SW480 (cell line): ENCODE data around the gene ARFGEF3.
"Not testable (repeated sequence)": the region's sequence is repeated elsewhere in the genome, so short reads cannot be mapped to it uniquely, and the experiment has no call there.

Experiments
- DNase-seq: peaks from one replicate; pipeline ENCODE4 v3.0.0-alpha.2; 2016; ENCODE audit warnings: low spot score

The ARFGEF3 gene, protein sequence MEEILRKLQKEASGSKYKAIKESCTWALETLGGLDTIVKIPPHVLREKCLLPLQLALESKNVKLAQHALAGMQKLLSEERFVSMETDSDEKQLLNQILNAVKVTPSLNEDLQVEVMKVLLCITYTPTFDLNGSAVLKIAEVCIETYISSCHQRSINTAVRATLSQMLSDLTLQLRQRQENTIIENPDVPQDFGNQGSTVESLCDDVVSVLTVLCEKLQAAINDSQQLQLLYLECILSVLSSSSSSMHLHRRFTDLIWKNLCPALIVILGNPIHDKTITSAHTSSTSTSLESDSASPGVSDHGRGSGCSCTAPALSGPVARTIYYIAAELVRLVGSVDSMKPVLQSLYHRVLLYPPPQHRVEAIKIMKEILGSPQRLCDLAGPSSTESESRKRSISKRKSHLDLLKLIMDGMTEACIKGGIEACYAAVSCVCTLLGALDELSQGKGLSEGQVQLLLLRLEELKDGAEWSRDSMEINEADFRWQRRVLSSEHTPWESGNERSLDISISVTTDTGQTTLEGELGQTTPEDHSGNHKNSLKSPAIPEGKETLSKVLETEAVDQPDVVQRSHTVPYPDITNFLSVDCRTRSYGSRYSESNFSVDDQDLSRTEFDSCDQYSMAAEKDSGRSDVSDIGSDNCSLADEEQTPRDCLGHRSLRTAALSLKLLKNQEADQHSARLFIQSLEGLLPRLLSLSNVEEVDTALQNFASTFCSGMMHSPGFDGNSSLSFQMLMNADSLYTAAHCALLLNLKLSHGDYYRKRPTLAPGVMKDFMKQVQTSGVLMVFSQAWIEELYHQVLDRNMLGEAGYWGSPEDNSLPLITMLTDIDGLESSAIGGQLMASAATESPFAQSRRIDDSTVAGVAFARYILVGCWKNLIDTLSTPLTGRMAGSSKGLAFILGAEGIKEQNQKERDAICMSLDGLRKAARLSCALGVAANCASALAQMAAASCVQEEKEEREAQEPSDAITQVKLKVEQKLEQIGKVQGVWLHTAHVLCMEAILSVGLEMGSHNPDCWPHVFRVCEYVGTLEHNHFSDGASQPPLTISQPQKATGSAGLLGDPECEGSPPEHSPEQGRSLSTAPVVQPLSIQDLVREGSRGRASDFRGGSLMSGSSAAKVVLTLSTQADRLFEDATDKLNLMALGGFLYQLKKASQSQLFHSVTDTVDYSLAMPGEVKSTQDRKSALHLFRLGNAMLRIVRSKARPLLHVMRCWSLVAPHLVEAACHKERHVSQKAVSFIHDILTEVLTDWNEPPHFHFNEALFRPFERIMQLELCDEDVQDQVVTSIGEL (N-terminal part only)

DNA sequence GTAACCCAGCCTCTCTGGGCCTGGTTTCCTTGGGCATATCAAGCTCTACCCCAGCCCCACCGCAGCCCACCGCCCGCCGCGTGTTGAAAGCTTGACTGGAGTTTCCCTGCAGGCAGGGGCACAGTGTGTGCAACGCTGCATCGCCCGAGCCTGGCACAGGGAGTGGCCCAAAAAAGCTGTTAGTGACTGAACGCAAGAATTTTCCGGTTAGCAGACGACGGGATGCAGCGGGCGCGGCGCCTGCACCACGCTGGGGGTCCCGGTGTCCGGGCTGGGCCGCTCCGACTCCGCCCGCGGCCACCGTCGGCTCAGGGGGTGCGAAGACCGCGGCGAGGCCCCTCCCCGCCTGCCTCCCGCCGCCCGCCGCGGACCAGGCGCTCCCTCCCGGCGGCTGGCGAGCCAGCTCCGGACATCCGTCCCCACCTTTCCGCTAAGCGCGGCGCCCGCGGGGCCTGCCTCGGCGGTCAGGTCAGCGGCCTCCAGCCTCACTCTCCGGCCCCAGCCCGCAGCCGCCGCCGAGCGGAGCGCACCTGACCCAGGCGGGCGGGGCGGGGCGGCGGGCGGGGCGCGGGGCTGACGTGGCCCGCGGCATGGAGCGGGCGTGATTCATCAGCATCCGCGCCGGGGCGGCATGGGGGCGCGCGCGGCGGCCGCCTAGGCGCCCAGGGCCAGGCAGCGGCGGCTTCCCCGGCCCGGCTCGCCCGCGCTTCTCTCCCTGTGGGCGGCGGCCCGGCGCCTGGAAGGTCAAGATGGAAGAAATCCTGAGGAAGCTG, at the start of gene ARFGEF3:
TSS of gene ARFGEF3 (plus strand) at position 602 of the 773 bp plus-strand sequence. CDS start at position 750, 148 bp downstream.
- DNase-seq: peak; percentile 45

DNA sequence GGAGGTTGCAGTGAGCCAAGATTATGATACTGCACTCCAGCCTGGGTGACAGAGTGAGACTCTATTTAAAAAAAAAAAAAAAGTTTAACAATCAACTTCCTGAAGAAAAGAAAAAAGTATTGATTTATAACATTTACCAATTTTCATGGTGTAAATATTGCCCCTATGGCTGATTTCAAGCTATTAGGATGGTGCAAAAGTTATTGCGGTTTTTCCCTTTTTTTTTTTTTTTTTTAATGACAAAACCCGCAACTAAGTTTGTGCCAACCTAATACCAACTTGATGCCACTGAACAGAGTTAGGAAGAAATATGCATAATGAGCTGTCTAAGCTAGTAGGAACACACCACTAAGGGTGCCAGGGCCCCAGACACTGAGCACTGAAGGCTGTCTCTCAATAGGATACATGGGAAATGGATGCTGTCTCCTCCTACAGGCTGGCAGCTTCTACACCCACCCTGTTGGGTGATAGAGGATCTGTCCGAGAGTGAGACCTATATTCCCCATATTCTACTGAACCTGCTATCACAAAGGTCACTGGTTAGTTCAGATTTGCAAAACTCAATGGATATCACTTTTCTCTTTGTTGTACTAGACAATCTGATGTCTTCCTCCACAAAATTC, 48.0 kb upstream of the ARFGEF3 start:
- DNase-seq: no peak

DNA sequence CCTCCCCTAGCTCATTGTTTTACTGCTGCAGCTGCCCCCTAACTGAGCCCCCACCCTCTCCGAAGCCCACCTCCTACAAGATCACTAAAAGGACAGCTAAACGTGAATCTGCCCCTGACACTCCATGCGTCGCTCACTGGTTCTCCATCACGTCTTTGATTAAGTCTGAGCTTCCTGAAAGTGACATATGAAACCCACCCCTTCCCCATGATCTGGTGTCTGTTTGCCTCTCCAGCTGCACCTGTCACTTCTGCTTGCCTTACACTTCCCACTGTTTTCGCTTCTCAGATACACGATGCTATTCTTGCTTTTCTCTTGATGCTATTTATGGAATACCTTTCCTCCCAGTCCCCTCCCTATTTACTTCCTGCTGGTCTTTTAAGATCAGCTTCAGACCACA, 46.5 kb upstream of the ARFGEF3 start:
- DNase-seq: no peak

DNA sequence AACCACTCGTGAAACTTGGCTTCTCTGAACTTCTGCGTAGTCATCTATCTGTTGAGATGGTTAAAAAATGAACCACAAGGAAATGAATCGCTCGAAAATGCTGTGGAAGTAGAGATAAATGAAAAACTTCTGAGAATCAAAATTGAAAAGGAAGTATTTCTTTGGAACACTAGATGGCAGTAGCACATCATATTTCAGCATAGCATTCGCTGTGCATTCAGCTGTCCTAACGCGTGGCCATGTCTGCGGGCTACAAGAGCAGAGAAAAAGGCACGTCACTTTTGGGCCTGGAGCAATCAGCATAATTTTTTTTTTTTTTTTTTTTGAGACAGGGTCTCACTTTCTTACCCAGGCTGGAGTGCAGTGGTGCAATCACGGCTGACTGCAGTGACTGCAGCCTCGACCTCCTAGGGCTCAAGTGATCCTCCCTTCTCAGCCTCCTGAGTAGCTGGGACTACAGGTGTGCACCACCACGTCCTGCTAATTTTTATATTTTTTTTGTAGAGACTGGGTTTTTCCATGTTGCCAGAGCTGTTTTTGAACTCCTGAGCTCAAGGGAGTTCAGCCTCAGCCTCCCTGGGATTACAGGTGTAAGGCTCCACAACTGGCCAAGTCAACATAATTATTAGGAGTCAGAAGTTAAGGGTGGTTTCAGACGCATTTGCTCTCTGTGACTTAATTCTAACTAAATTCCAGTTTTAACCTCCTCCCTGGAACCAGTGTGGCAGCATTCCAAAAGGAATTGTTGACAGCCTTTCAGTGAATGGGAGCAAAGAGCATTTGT, 45.7 kb upstream of the ARFGEF3 start:
- DNase-seq: peak; percentile 46

DNA sequence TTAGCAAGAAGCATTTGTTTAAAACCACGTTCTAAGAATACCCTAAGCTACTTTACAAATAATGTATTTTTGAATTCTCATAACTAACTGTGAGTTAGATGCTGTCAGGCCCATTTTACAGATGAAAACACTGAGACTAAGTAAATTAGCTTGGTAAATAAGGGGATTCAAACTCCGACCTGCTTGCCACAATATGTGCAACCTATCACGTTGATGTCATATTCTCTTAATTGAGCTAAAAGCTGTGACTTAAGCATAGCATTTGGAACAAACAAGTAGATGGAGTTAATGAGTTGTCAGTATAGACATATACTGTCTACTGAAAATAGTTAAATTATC, 45.1 kb upstream of the ARFGEF3 start:
- no peak for DNase-seq

DNA sequence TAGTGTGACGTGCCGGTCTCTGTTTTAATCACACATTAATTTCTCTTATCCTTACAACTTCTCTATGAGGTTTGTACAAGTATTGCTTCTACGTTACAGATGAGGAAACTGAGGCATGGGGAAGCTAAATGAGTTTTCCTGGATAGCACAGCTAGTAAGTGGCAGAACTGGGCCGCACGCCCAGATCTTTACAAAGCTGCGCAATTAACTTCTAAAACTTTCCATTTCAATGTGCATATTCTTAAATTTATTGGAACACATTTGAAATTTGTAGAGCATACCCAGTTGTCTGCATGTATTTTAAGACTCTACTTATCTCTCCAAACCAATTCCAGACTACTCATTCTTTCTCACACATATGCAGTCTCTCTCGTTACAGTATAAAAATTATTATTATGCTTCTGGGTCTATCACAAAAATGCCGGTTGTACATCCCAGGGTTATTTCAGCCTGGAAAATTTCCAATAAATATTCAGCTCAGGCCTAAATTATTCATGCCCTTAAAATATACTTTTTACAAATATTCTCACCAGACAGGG, 44.3 kb upstream of the ARFGEF3 start:
- no peak for DNase-seq

DNA sequence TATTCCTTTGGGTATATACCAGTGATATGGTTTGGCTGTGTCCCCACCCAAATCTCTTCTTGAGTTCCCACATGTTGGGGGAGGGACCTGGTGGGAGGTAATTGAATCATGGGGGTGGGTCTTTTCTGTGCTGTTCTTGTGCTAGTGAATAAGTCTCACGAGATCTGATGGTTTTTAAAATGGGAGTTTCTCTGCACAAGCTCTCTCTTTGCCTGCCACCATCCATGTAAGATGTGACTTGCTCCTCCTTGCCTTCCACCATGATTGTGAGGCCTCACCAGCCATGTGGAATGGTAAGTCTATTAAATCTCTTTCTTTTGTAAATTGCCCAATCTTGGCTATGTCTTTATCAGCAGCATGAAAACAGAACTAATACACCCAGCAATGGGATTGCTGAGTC, 42.5 kb upstream of the ARFGEF3 start:
- DNase-seq: not testable (repeated sequence)

DNA sequence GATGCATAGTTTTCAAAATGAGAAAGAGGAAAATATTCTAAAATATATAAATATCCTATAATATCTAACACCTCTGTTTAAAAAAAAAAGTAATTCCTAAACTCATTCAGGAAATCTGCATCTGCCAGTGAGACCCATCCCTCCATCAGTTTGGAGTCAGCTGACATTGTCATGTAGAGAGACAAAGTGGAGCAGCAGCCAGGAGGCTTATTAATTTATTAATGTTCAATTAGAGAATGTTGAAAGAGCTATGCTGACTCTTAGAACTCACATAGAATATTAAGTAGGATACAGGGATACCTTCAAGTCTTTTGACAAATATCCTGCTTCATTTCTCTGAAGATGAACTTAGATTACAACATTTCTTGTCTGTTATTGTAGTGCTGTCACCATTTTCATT, 41.8 kb upstream of the ARFGEF3 start:
- DNase-seq: no peak

DNA sequence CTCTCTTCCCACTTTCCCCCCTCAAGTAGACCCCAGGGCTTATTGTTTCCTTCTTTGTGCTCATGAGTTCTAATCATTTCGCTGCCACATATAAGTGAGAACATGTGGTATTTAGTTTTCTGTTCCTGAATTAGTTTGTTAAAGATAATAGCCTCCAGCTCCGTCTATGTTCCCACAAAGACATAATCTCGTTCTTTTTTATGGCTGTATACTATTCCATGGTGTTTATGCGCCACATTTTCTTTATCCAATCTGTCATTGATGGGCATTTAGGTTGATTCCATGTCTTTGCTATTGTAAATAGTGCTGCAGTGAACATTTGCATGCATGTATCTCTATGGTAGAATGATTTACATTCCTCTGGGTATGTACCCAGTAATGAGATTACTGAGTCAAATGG, 37.6 kb upstream of the ARFGEF3 start:
- no peak for DNase-seq

DNA sequence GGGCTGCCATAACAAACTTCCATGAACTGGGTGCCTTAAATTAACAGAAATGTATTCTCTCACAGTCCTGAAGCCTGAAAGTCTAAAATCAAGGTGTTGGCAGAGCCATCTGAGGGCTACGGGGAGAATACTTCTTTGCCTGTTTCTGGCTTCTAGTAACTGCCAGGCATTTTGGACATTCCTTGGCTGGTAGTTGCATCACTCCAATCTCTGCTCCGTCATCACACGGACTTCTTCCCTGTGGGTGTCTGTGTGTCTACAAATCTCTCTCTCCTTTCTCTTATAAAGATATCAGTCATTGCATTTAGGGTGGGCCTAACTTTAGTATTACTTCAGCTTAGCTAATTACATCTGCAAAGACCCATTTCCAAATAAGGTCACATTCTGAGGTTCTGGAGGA, 33.6 kb upstream of the ARFGEF3 start:
- DNase-seq: no peak

DNA sequence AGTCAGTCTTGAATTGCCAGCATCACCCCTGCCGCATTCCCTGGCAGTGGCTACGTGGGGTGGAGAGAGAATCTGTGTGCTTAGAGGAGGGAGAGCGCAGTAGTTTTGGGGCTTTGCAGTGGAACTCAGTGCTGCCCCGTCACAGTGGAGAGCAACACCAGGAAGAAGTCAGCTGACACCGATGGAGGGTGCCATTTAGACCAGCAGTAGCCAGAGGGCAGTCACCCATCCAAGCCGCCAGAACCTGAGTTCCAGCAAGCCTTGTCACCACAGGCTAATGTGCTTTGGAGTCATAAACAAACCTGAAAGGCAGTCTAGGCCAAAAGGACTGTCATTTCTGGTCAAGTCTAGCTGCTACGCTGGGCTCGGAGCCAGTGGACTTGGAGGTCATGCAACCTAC, 32.5 kb upstream of the ARFGEF3 start:
- no peak for DNase-seq

DNA sequence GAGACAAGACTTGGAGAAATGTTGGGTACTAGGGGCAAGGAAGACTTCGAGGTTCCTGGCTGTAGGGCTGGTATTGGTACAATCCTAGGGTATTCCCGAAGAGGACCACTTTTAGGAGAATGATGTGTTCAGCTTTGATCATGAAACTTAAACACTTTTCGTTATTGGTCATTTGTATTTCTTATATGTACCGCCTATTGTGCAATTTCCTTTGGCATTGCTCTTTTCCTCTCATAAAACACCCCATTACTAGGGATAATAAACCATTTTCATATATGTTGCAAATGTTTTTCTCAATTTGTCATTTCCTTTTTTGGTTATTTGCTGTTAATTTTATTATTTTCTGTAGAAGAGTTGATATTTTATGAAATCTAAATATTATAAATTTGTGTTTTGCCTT, 18.9 kb upstream of the ARFGEF3 start:
- DNase-seq: no peak

DNA sequence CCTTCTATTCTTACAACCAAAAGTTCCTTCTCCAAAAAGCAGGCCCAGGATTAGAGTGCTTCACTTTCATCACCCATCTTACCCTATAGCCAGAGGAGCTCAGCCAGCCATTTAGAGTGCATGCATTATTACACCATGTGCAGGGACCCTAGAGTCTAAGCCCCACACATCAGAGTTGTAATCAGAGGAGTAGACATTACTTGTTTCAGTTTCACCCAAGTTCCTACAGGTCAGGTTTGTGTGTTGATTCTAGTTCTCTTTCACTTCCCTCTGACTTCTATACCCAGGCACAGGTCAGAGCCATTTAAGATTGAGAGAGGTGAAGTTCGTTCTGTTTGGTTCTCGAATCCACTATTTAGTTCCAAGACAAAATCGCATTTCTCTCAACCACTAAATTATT, 16.3 kb upstream of the ARFGEF3 start:
- no peak for DNase-seq

DNA sequence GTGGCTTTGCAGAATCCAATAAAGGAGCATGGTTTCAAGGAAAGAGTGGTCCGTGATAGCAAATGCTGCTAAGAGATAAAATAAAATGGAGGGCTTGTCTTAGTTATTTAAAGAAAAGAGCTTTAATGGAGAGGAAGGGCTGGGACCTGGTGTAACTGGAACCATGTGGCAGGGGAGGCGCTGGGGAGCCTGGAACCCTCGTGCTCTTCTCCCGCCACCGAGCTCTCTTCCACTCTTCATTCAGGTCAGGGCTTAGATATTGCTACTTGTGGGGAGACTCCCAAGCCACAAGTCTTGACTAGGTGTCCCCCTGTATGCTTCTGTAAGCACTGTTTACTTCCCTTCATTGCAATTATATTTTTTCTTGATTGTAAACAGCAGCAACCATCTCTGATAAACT, 15.2 kb upstream of the ARFGEF3 start:
- DNase-seq: no peak

DNA sequence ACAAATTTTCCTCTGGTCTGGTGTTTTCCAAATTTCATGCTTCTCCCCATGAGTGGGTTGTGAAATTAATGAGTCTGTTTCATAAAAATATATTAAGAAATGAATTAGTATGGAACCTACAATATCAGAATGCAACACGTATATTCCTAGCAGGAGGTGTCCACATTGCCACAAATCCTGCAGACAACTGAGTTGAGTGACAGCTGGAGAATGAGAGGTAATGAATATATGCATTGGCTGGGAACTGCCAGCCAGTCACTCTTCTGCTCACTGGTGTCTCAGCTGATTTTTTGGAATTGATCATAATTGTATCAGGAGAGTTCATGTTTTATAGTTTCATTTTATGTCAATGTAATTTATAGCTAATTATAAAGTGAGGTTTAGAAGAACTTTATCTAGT, 6.3 kb upstream of the ARFGEF3 start:
- DNase-seq: no peak

DNA sequence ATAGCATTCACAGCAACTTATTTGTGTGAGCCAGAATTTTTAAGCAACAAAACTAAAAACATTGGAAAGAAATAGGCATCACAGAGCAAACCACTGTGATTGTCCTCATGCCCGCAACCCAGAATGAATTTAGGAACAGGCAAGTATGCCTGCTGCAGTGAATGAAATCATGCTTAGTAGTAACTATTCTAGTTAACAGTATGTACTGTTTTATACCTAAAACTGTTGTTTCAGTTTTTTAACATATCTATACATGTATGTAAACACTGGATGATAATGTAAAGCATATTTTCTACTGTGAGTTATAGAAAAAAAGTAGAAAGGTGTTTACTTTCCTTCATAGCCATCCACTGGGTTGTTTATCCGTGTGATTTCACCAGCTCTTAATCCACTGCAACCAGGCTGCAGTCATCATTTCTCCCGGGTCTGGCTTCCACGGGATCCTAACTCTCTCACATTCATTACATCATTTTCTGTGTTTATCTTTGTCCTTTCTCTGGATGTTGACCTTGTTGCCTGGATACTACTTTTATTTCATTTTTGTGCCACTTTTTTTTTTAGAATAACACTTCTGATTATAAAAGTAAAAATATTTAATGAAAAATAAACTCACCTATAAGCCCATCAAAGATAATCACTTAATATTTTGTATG, 3.6 kb upstream of the ARFGEF3 start:
- DNase-seq: no peak

DNA sequence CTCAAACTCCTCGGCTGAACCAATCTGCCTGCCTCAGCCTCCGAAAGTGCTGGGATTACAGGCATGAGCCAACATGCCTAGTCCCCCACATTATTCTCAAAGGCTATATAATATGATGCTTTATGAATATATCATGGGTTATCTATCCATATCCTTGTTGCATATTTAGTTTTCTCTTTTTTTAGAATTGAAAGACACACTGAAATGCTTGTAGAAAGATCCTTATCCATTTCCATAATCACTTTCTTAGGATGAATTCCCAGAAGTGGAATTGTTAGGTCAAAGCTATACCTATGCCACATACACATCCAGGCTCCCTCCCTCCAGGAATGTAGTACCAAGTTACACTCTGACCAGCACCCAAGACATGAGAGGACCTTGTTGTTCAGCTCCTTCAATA, 2.5 kb upstream of the ARFGEF3 start:
- DNase-seq: no peak

DNA sequence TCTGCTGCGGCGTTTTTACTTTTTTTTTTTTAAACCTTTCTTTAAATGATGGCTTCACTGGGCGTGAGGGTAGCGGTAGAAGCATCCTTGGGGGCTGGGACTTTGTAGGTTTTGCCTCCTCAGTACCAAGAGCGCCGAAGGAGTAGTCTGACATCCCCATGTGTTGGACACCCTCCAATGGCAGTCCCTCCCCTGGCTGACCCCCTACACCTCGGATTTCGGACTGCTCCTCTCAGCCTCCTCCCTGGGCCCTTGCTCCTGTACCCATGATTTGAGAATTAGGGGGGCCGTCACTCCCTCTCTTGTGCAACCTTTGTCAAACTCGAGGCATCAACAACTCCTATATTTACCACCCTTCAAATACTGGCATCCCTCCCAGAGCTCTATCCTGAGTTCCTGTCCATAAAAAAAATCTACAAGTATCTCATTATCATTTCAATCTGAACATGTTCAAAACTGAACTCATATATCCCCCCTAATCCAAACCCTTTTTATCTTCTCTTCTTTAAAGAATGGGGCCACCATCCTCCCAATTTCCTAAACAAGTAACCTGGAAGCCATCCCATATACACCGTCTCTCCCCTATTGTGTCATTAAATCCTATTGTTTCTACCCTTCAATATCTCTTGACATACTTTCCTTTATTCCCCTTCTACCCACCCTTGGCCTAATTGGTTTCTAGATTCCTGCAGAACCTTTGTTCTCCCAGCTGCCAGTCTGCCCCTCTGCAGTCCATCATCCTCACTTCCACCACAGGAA, 1.2 kb upstream of the ARFGEF3 start:
- no peak for DNase-seq

DNA sequence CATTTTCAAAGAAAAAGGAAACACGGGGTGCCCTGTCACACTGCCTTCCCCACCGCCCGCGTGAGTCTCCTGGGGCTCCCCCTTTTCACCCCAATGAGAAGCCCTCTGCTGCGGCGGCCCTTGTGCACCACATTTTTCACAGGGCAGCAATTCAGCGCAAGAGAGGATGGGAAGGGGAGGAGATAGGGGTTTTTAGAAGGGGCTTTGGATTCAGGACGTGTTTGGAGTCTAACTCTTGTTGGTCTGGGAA, 726 bp upstream of the ARFGEF3 start:
- no peak for DNase-seq
